HepG2 (cell line): ENCODE data around the gene STAM. TPM values are rescaled to one million over a fixed set of nuclear protein-coding genes. Genes with fewer than 3 reads are reported as not detected.

ENCODE experiments used
- ELF3 ChIP-seq: IDR thresholded peaks from 2 replicates; pipeline ENCODE4 v1.6.1; 2016; ENCODE audit warnings: missing genetic modification reagents, missing compliant biosample characterization
- FOXA3 ChIP-seq: IDR thresholded peaks from 2 replicates; pipeline ENCODE4 v1.6.1; 2016; ENCODE audit warnings: missing genetic modification reagents, missing compliant biosample characterization
- JDP2 ChIP-seq: sonication (generic); formaldehyde crosslinking; IDR thresholded peaks from 2 replicates; pipeline ENCODE4 v1.8.1; 2022; ENCODE audit warnings: missing genetic modification reagents, borderline replicate concordance
- KLF13 ChIP-seq: sonication (generic); formaldehyde crosslinking; IDR thresholded peaks from 2 replicates; pipeline ENCODE4 v1.4.0; 2020; ENCODE audit warnings: mild to moderate bottlenecking, missing genetic modification reagents
- NCOA5 ChIP-seq: sonication (generic); formaldehyde crosslinking; IDR thresholded peaks from 2 replicates; pipeline ENCODE4 v1.4.0; 2020; ENCODE audit warnings: missing genetic modification reagents
- NFKB2 ChIP-seq: sonication (generic); formaldehyde crosslinking; IDR thresholded peaks from 2 replicates; pipeline ENCODE4 v1.4.0; 2020; ENCODE audit warnings: missing genetic modification reagents, borderline replicate concordance
- RARG ChIP-seq: sonication (generic); formaldehyde crosslinking; IDR thresholded peaks from 2 replicates; pipeline ENCODE4 v1.4.0; 2020; ENCODE audit warnings: low read depth, mild to moderate bottlenecking, missing genetic modification reagents
- SAP130 ChIP-seq: IDR thresholded peaks from 2 replicates; pipeline ENCODE4 v1.6.1; 2016; ENCODE audit warnings: low read depth
- SOX5 ChIP-seq: IDR thresholded peaks from 2 replicates; pipeline ENCODE4 v1.6.1; 2016; ENCODE audit warnings: borderline replicate concordance
- SOX6 ChIP-seq, 2 experiments: fragments of 450-650 bp in 1 of 2; sonication (generic) in 1 of 2; formaldehyde crosslinking in 1 of 2; IDR thresholded peaks; 2 replicates each; pipeline versions ENCODE4 v1.4.0 to v1.6.1; 2017 to 2020; ENCODE audit warnings: antibody characterized with exemption in 1 of 2, mild to moderate bottlenecking in 1 of 2, missing genetic modification reagents in 1 of 2
- XBP1 ChIP-seq: sonication (generic); formaldehyde crosslinking; IDR thresholded peaks from 2 replicates; pipeline ENCODE4 v1.5.0; 2020; ENCODE audit warnings: missing genetic modification reagents
- ZEB1 ChIP-seq: IDR thresholded peaks from 2 replicates; pipeline ENCODE4 v1.6.1; 2012; ENCODE audit warnings: mild to moderate bottlenecking, low read depth, inconsistent platforms; ENCODE audit not compliant: insufficient replicate concordance
- ZKSCAN5 ChIP-seq: sonication (generic); formaldehyde crosslinking; IDR thresholded peaks from 2 replicates; pipeline ENCODE4 v1.5.1; 2020; ENCODE audit warnings: mild to moderate bottlenecking, missing genetic modification reagents
- ZNF232 ChIP-seq: sonication (generic); formaldehyde crosslinking; IDR thresholded peaks from 2 replicates; pipeline ENCODE4 v1.4.0; 2020; ENCODE audit warnings: missing genetic modification reagents, borderline replicate concordance
- ZNF335 ChIP-seq: sonication (generic); formaldehyde crosslinking; IDR thresholded peaks from 2 replicates; pipeline ENCODE4 v1.4.0; 2020; ENCODE audit warnings: missing genetic modification reagents
- ZNF547 ChIP-seq: sonication (generic); formaldehyde crosslinking; IDR thresholded peaks from 2 replicates; pipeline ENCODE4 v1.5.1; 2020; ENCODE audit warnings: mild to moderate bottlenecking, missing genetic modification reagents
- ZNF605 ChIP-seq: sonication (generic); formaldehyde crosslinking; IDR thresholded peaks from 2 replicates; pipeline ENCODE4 v1.8.0; 2022; ENCODE audit warnings: mild to moderate bottlenecking, missing genetic modification reagents
- ZNF660 ChIP-seq: sonication (generic); formaldehyde crosslinking; IDR thresholded peaks from 2 replicates; pipeline ENCODE4 v1.5.1; 2020; ENCODE audit warnings: mild to moderate bottlenecking, low read depth, missing genetic modification reagents, borderline replicate concordance
- ZNF678 ChIP-seq: sonication (generic); formaldehyde crosslinking; IDR thresholded peaks from 2 replicates; pipeline ENCODE4 v1.4.0; 2020; ENCODE audit warnings: mild to moderate bottlenecking, missing genetic modification reagents
- polyA plus RNA-seq, 8 experiments: library from polyadenylated mRNA; depleted of rRNA in 3 of 8; stranded (reverse) in 7 of 8; unstranded in 1 of 8; fragments of >200 nt; fragmentation: Illumina TruSeq in 4 of 8; extraction: Trizol in 4 of 8; gene quantifications; 2 replicates each; pipeline versions ENCODE4 v1.2.1 to v1.2.3, GENCODE V29; 2011 to 2016; ENCODE audit warnings: low read depth in 4 of 8, missing spikeins in 1 of 8, mixed read lengths in 1 of 8; ENCODE audit not compliant: insufficient read depth in 1 of 8
- total RNA-seq, 5 experiments: library from RNA; depleted of rRNA; stranded (reverse); fragments of >200 nt; fragmentation: Illumina TruSeq; extraction: Trizol; gene quantifications; 2 replicates each; pipeline ENCODE4 v1.2.3, GENCODE V29; 2016; ENCODE audit warnings: low read depth in 1 of 5
- TF ChIP-seq, protein P1 (sequence below): sonication (generic); formaldehyde crosslinking; IDR thresholded peaks from 2 replicates; pipeline ENCODE4 v1.4.0; 2020; ENCODE audit warnings: missing genetic modification reagents, borderline replicate concordance
- TF ChIP-seq, protein P2 (sequence below): sonication (generic); formaldehyde crosslinking; IDR thresholded peaks from 2 replicates; pipeline ENCODE4 v1.4.0; 2020; ENCODE audit warnings: missing genetic modification reagents, mild to moderate bottlenecking, borderline replicate concordance
- TF ChIP-seq, protein P3 (sequence below): sonication (generic); formaldehyde crosslinking; IDR thresholded peaks from 2 replicates; pipeline ENCODE4 v1.8.0; 2022; ENCODE audit warnings: missing genetic modification reagents, low read depth, mild to moderate bottlenecking, borderline replicate concordance
- TF ChIP-seq, protein P4 (sequence below): IDR thresholded peaks from 2 replicates; pipeline ENCODE4 v1.6.1; 2012; ENCODE audit warnings: low read depth, low read length, improper control_type of control experiment

The STAM gene
- total and polyA plus RNA-seq, 2 of the 13 experiments (the other 11 are each of a cell fraction or from before 2014, with no cell fraction given): 19.5 to 25.1 TPM

DNA sequence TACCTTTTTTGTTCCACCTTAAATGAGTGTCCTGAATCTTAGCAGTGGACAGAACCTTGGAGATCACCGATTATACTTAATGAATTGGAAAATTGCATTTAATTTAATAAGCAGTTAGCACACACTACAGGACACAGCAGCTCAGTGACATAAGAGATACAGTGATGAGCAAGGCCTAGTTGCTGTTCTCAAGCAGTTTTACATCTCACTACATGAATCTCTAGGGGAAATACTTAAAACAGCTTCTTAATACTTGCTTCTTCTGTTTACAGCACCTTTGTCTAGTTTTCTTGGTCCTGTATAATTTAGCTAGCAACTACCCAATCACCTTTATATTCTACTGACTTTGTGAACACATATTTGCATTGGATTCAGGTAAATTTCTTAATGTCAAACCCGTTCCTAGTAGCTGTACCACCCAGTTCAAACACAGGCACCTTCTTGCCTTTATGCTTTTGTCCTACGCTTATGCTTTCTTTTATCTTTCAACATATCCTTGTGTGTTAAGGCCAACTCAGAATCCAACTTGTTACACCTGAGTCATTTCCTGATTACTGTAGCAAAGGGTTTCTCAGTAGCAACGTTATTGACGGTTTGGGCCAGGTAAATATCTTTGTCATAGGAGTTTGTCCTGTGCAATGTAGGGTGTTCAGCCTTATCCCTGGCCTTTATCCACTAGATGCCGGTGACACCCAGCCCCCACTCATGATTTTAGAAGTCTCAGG lies 1.8 kb downstream of the STAM start (continued):
- TF ChIP-seq, protein P1, sequence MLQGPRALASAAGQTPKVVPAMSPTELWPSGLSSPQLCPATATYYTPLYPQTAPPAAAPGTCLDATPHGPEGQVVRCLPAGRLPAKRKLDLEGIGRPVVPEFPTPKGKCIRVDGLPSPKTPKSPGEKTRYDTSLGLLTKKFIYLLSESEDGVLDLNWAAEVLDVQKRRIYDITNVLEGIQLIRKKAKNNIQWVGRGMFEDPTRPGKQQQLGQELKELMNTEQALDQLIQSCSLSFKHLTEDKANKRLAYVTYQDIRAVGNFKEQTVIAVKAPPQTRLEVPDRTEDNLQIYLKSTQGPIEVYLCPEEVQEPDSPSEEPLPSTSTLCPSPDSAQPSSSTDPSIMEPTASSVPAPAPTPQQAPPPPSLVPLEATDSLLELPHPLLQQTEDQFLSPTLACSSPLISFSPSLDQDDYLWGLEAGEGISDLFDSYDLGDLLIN (CRISPR knock-in tag): no peak
- TF ChIP-seq ZNF605 (CRISPR knock-in tag) (no peak), FOXA3 (CRISPR knock-in tag) (peak; percentile 54), ZNF547 (CRISPR knock-in tag) (no peak), SAP130 (peak; percentile 76), SOX6 (IDR thresholded peaks at IDR 0.05) (no peak), SOX6 (CRISPR knock-in tag; IDR thresholded peaks at IDR 0.05) (0 out of 2 replicates have a peak, but pooled peaks have one; percentile 13), ZKSCAN5 (no peak), KLF13 (no peak), ZEB1 (peak; percentile 2), ZNF660 (no peak), SOX5 (peak; percentile 42; the same call in 1 of the 2 replicates), NFKB2 (CRISPR knock-in tag) (no peak), NCOA5 (CRISPR knock-in tag) (no peak), JDP2 (no peak), RARG (no peak), ZNF678 (CRISPR knock-in tag) (no peak), ELF3 (no peak), ZNF232 (no peak), XBP1 (CRISPR knock-in tag) (no peak), ZNF335 (CRISPR knock-in tag) (peak; percentile 96)
- TF ChIP-seq, protein P2, sequence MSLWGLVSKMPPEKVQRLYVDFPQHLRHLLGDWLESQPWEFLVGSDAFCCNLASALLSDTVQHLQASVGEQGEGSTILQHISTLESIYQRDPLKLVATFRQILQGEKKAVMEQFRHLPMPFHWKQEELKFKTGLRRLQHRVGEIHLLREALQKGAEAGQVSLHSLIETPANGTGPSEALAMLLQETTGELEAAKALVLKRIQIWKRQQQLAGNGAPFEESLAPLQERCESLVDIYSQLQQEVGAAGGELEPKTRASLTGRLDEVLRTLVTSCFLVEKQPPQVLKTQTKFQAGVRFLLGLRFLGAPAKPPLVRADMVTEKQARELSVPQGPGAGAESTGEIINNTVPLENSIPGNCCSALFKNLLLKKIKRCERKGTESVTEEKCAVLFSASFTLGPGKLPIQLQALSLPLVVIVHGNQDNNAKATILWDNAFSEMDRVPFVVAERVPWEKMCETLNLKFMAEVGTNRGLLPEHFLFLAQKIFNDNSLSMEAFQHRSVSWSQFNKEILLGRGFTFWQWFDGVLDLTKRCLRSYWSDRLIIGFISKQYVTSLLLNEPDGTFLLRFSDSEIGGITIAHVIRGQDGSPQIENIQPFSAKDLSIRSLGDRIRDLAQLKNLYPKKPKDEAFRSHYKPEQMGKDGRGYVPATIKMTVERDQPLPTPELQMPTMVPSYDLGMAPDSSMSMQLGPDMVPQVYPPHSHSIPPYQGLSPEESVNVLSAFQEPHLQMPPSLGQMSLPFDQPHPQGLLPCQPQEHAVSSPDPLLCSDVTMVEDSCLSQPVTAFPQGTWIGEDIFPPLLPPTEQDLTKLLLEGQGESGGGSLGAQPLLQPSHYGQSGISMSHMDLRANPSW (CRISPR knock-in tag): no peak
- TF ChIP-seq, protein P3, sequence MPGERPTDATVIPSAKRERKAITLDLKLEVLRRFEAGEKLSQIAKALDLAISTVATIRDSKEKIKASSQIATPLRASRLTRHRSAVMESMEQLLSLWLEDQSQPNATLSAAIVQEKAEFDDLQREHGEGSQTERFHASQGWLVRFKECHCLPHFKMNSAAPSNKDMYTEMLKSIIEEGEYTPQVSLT (CRISPR knock-in tag): no peak
- TF ChIP-seq, protein P4, sequence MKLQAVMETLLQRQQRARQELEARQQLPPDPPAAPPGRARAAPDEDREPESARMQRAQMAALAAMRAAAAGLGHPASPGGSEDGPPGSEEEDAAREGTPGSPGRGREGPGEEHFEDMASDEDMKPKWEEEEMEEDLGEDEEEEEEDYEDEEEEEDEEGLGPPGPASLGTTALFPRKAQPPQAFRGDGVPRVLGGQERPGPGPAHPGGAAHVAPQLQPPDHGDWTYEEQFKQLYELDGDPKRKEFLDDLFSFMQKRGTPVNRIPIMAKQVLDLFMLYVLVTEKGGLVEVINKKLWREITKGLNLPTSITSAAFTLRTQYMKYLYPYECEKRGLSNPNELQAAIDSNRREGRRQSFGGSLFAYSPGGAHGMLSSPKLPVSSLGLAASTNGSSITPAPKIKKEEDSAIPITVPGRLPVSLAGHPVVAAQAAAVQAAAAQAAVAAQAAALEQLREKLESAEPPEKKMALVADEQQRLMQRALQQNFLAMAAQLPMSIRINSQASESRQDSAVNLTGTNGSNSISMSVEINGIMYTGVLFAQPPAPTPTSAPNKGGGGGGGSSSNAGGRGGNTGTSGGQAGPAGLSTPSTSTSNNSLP: no peak
